ENCODE measurements around the gene ALDH1B1.
A peak's percentile ranks its signal among the peaks of the same experiment; 100 is the strongest.

ALDH1B1 gene

GRCh38 chr9:38432922-38433510, 40.5 kb downstream of the ALDH1B1 start:
- TF ChIP-seq ELF4 (IDR thresholded peaks at IDR 0.05), result no peak
- TF ChIP-seq NFRKB (IDR thresholded peaks at IDR 0.05), result no peak
- no peak for TF ChIP-seq HDGF (IDR thresholded peaks at IDR 0.05; ENCODE audit: borderline replicate concordance)
- TF ChIP-seq SUZ12 (IDR thresholded peaks at IDR 0.05), result no peak
- no peak for TF ChIP-seq ARNT (IDR thresholded peaks at IDR 0.05)
- peak; percentile 60; the same call in 1 of the 2 replicates for TF ChIP-seq L3MBTL2 (conservative IDR thresholded peaks at IDR 0.05)
- POLR2A ChIA-PET, result no interaction called here
- peak; percentile 46 for DNase-seq (ENCODE audit: extremely low spot score)
- CTCF ChIA-PET, result no interaction called here

DNA sequence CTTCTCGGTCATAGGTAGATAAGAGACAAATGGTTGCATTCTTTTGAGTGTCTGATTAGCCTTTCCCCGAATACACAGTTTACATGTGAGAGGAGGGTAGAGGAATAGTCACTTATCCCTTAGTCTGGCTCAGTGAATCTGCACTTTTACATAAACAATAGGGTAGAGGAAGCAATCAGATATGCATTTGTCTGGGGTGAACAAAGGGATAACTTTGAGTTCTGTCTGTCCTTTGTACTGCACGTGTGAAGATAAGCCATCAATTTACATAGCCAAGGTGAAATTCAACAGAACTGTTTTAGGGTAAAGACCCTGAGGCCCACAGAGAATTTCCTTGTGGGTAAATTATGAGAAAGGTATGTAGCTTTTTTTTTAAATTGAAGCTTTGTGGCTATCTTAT, 41.9 kb downstream of the ALDH1B1 start:
- ChIA-PET POLR2A (no interaction called here), CTCF (interaction anchor here (1.7 kb wide), 1 partner anchor 17 kb away, joined by 7 read pairs; no protein-coding TSS in a partner anchor)

GRCh38 chr9:38434853-38435252, 42.4 kb downstream of the ALDH1B1 start:
- no peak for DNase-seq (ENCODE audit: extremely low spot score)
- ChIA-PET CTCF (interaction anchor here (1.7 kb wide), 1 partner anchor 18 kb away, joined by 7 read pairs; no protein-coding TSS in a partner anchor), POLR2A (no interaction called here)
- TF ChIP-seq LEF1 (IDR thresholded peaks at IDR 0.05; ENCODE audit: borderline replicate concordance) (no peak), PKNOX1 (IDR thresholded peaks at IDR 0.05) (no peak), BHLHE40 (IDR thresholded peaks at IDR 0.05; ENCODE audit: borderline replicate concordance) (no peak), CTBP1 (IDR thresholded peaks at IDR 0.05; ENCODE audit: borderline replicate concordance) (no peak), TARDBP (IDR thresholded peaks at IDR 0.05) (no peak), SP1 (IDR thresholded peaks at IDR 0.05) (no peak), FOXK2 (IDR thresholded peaks at IDR 0.05) (no peak), FOXM1 (IDR thresholded peaks at IDR 0.05; ENCODE audit: borderline replicate concordance) (no peak), FOXA1 (IDR thresholded peaks at IDR 0.05) (no peak), HDGF (IDR thresholded peaks at IDR 0.05; ENCODE audit: borderline replicate concordance) (no peak), SUZ12 (IDR thresholded peaks at IDR 0.05) (no peak), ARNT (IDR thresholded peaks at IDR 0.05) (no peak), NFRKB (IDR thresholded peaks at IDR 0.05) (no peak), L3MBTL2 (conservative IDR thresholded peaks at IDR 0.05) (no peak)

More for the DNA sequence above, 41.9 kb downstream of the ALDH1B1 start:
- TF ChIP-seq NFRKB (IDR thresholded peaks at IDR 0.05), result no peak
- no peak for DNase-seq (ENCODE audit: extremely low spot score)

DNA sequence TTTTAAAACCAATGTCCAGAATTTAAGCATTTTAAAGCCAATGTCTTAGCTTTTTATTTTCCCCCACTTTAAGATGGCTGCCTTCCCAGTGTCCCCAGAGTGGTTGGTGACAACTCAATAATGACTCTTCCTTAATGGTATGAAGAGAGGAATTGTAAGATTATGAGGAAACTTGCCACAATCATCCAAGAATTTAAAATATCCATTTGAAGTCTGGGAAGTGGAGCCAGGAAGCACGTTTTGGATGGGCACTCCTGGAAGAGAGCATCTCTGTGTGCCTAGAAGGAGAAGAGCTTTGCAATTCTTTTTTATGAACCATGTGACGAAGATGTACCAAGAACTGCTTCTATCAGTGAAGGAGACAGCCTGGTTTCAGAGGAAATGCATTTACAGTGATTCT, 43.0 kb downstream of the ALDH1B1 start:
- TF ChIP-seq HDGF (IDR thresholded peaks at IDR 0.05; ENCODE audit: borderline replicate concordance), result no peak
- no peak for TF ChIP-seq SUZ12 (IDR thresholded peaks at IDR 0.05)
- no peak for TF ChIP-seq L3MBTL2 (conservative IDR thresholded peaks at IDR 0.05)
- CTCF ChIA-PET, result interaction anchor here (1.7 kb wide), 1 partner anchor 18 kb away, joined by 7 read pairs; no protein-coding TSS in a partner anchor
- POLR2A ChIA-PET, result no interaction called here
- no peak for DNase-seq (ENCODE audit: extremely low spot score)

- DNase-seq (ENCODE audit: extremely low spot score), result no peak
- CTCF ChIA-PET, result no interaction called here
- POLR2A ChIA-PET, result no interaction called here
- TF ChIP-seq SP1 (IDR thresholded peaks at IDR 0.05) (no peak), HDGF (IDR thresholded peaks at IDR 0.05; ENCODE audit: borderline replicate concordance) (no peak), FOXM1 (IDR thresholded peaks at IDR 0.05; ENCODE audit: borderline replicate concordance) (no peak), FOXK2 (IDR thresholded peaks at IDR 0.05) (no peak), ZNF384 (IDR thresholded peaks at IDR 0.05) (no peak), NFRKB (IDR thresholded peaks at IDR 0.05) (no peak), CTBP1 (IDR thresholded peaks at IDR 0.05; ENCODE audit: borderline replicate concordance) (no peak), L3MBTL2 (conservative IDR thresholded peaks at IDR 0.05) (no peak), TARDBP (IDR thresholded peaks at IDR 0.05) (no peak), FOXA1 (IDR thresholded peaks at IDR 0.05) (no peak)
Measured at GRCh38 chr9:38436708-38437107, 44.2 kb downstream of the ALDH1B1 start.

- CTCF ChIA-PET, result no interaction called here
- TF ChIP-seq ZNF384 (IDR thresholded peaks at IDR 0.05) (no peak), ELF4 (IDR thresholded peaks at IDR 0.05) (no peak), PKNOX1 (IDR thresholded peaks at IDR 0.05) (no peak), FOXK2 (IDR thresholded peaks at IDR 0.05) (no peak), NFRKB (IDR thresholded peaks at IDR 0.05) (no peak), HDGF (IDR thresholded peaks at IDR 0.05; ENCODE audit: borderline replicate concordance) (no peak), L3MBTL2 (conservative IDR thresholded peaks at IDR 0.05) (no peak), LEF1 (IDR thresholded peaks at IDR 0.05; ENCODE audit: borderline replicate concordance) (no peak), ARNT (IDR thresholded peaks at IDR 0.05) (no peak), FOXA1 (IDR thresholded peaks at IDR 0.05) (no peak), CTBP1 (IDR thresholded peaks at IDR 0.05; ENCODE audit: borderline replicate concordance) (no peak), FOXM1 (IDR thresholded peaks at IDR 0.05; ENCODE audit: borderline replicate concordance) (no peak), BHLHE40 (IDR thresholded peaks at IDR 0.05; ENCODE audit: borderline replicate concordance) (no peak), SUZ12 (IDR thresholded peaks at IDR 0.05) (no peak), TARDBP (IDR thresholded peaks at IDR 0.05) (no peak), SP1 (IDR thresholded peaks at IDR 0.05) (no peak)
- POLR2A ChIA-PET, result no interaction called here
Measured at GRCh38 chr9:38437193-38437823, 44.8 kb downstream of the ALDH1B1 start.

DNA sequence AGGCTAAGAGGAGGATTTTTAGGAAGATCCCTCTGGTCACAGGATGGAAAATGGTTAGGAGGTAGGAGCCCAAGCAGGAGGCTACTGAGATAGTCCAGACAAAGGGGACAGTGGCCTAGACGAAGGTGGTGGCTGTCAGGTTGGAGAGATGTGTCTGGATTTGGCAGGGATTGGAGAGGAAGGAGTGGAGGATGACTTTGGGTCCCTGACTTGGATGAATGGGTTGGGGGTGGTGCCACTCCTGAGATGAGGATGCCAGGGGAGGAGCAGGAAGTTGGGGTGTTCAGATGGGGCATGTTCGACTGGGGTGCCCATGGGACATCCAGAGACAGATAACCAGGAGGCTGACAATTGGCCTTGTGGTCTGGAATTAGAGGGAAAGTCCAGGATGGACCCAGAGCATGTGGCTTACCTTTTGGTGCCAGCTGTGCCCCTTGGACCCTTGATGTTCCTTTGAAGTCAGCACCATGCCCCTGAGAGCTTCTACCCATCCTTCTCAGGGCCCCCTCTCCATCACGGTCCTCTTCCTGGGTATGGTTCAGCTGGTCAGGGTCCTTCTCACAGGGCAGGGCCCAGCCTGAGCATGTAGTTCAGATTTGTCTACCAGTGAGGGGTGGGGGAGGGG, 46.9 kb downstream of the ALDH1B1 start:
- CTCF ChIA-PET, result no interaction called here
- POLR2A ChIA-PET, result no interaction called here
- TF ChIP-seq CTBP1 (IDR thresholded peaks at IDR 0.05; ENCODE audit: borderline replicate concordance), result no peak
- TF ChIP-seq FOXM1 (IDR thresholded peaks at IDR 0.05; ENCODE audit: borderline replicate concordance), result no peak
- no peak for TF ChIP-seq ZNF384 (IDR thresholded peaks at IDR 0.05)
- no peak for TF ChIP-seq SUZ12 (IDR thresholded peaks at IDR 0.05)
- TF ChIP-seq NFRKB (IDR thresholded peaks at IDR 0.05), result no peak
- DNase-seq (ENCODE audit: extremely low spot score), result no peak

More at GRCh38 chr9:38437193-38437823, 44.8 kb downstream of the ALDH1B1 start:
- DNase-seq (ENCODE audit: extremely low spot score), result no peak
